Esophagus muscularis mucosa (tissue), 3 donors: Measurements from ENCODE around the gene CLCN7.

Source experiments
- POLR2A ChIP-seq: fragments of 450-650 bp; IDR thresholded peaks from one replicate; pipeline ENCODE4 v1.6.1; 2017; ENCODE audit warnings: antibody characterized with exemption, moderate library complexity, mild to moderate bottlenecking, low read depth
- POLR2AphosphoS5 ChIP-seq, 2 donors: sonication (generic); formaldehyde crosslinking; IDR thresholded peaks; one replicate each; pipeline ENCODE4 v1.6.1; 2017; ENCODE audit warnings: antibody characterized with exemption in 2 of 2
- TF ChIP-seq, protein P1 (sequence below), 3 experiments: fragments of 200-600 bp in 2 of 3; fragments of 450-650 bp in 1 of 3; sonication (generic) in 2 of 3; IDR thresholded peaks; one replicate each; pipeline ENCODE4 v1.5.1; 2017 to 2019; ENCODE audit warnings: antibody characterized with exemption in 3 of 3, mild to moderate bottlenecking in 2 of 3, moderate library complexity in 1 of 3

DNA sequence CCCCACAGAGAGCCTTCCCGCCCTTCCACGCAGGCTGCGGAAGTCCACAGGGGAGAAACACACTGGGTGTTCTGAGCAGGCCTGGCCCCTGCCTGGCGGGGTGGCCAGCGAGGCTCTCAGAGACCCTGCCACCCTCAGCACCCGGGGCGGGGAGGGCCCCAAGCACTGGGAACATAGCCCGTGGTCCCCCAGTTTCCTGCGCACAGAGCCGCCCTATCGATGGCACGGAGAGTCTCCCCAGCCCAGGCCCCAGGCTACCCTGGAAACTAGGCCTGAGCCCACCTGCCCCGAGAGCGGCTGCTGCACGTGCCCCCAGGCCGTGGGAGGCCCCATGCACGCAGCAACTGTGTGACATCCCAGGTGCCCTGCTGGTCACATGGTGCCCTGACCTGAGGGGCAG lies 20.3 kb downstream of the CLCN7 start:
- TF ChIP-seq, protein P1, sequence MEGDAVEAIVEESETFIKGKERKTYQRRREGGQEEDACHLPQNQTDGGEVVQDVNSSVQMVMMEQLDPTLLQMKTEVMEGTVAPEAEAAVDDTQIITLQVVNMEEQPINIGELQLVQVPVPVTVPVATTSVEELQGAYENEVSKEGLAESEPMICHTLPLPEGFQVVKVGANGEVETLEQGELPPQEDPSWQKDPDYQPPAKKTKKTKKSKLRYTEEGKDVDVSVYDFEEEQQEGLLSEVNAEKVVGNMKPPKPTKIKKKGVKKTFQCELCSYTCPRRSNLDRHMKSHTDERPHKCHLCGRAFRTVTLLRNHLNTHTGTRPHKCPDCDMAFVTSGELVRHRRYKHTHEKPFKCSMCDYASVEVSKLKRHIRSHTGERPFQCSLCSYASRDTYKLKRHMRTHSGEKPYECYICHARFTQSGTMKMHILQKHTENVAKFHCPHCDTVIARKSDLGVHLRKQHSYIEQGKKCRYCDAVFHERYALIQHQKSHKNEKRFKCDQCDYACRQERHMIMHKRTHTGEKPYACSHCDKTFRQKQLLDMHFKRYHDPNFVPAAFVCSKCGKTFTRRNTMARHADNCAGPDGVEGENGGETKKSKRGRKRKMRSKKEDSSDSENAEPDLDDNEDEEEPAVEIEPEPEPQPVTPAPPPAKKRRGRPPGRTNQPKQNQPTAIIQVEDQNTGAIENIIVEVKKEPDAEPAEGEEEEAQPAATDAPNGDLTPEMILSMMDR (IDR thresholded peaks at IDR 0.05), result no peak
- TF ChIP-seq POLR2A (no peak), POLR2AphosphoS5 (IDR thresholded peaks at IDR 0.05) (no peak)
